Activated T-helper 1 cell treated with anti-CD3 and anti-CD28 coated beads, Interleukin-12 subunit alpha, Interleukin-12 subunit beta, Interleukin-2, Interleukin-4 antibody, amounts not matched to agents 30 ng/mL and 10 ng/mL and 1 ng/mL, durations not matched to agents 14 hours and 24 hours and 36 hours (primary cell): ENCODE data around the gene STKLD1. TPM values are rescaled to one million over a fixed set of nuclear protein-coding genes. Genes with fewer than 3 reads are reported as not detected.

ENCODE experiments used
- DNase-seq: peaks from one replicate; pipeline ENCODE4 v3.0.0; 2021; ENCODE audit warnings: low spot score
- H3K27ac Mint-ChIP-seq: one replicate; pipeline ENCODE4 v1.8.0; 2021; ENCODE audit warnings: mild to moderate bottlenecking, mixed read lengths
- H3K27me3 Mint-ChIP-seq: one replicate; pipeline ENCODE4 v1.8.0; 2022; ENCODE audit warnings: mild to moderate bottlenecking, moderate library complexity, mixed read lengths; ENCODE audit not compliant: insufficient read depth
- H3K36me3 Mint-ChIP-seq: one replicate; pipeline ENCODE4 v1.8.0; 2021; ENCODE audit warnings: low read depth, mixed read lengths
- H3K4me1 Mint-ChIP-seq: one replicate; pipeline ENCODE4 v1.8.0; 2021; ENCODE audit warnings: low read depth, mixed read lengths
- H3K4me3 Mint-ChIP-seq: one replicate; pipeline ENCODE4 v1.8.0; 2021; ENCODE audit warnings: mild to moderate bottlenecking, moderate library complexity, mixed read lengths
- H3K9me3 Mint-ChIP-seq: one replicate; pipeline ENCODE4 v1.8.0; 2021; ENCODE audit warnings: mixed read lengths
- intact Hi-C: fragments of 100-400 bp; cut with micrococcal nuclease; formaldehyde crosslinking; loops from one replicate; pipeline ENCODE4 v1.15.1; 2024
- total RNA-seq: library from RNA; stranded (reverse); gene quantifications from 2 replicates; pipeline ENCODE4 v1.2.3, GENCODE V29; 2022

STKLD1 gene
- total RNA-seq, 1 donor from 2014 or later, result 1.5 TPM

GRCh38 chr9:133454943-133455673, 78.9 kb downstream of the STKLD1 start:
- no peaks in the 10 kb centered on the region for H3K9me3 Mint-ChIP-seq
- H3K27ac Mint-ChIP-seq, result no peak overlapping the region
- intact Hi-C loops, result no loop called here
- no peaks in the 10 kb centered on the region for H3K36me3 Mint-ChIP-seq
- no peak overlapping the region for H3K4me3 Mint-ChIP-seq
- H3K4me1 Mint-ChIP-seq, result no peaks in the 10 kb centered on the region
- peaks cover 1% of the 10 kb centered on the region for H3K27me3 Mint-ChIP-seq
- no peak for DNase-seq

Other genes starting within 250 kb of the STKLD1 start
- gene GBGT1, start 212.5 kb upstream of the STKLD1 start, total RNA-seq, result 8.6 and 9.4 TPM in 2 replicates
- not detected in 2 replicates for gene OBP2B, start 167.1 kb upstream of the STKLD1 start, total RNA-seq
- 0.34 and 0.60 TPM in 2 replicates for gene ABO, start 101.2 kb upstream of the STKLD1 start, total RNA-seq
- gene SURF6, start 40.2 kb upstream of the STKLD1 start, total RNA-seq, result 29.0 and 29.8 TPM in 2 replicates
- gene MED22, start 28.2 kb upstream of the STKLD1 start, total RNA-seq, result 37.9 and 40.5 TPM in 2 replicates
- gene RPL7A, start 28.1 kb upstream of the STKLD1 start, total RNA-seq, result 2,401 and 2,463 TPM in 2 replicates
- gene SURF1, start 19.9 kb upstream of the STKLD1 start, total RNA-seq, result 36.3 and 37.7 TPM in 2 replicates
- gene SURF2, start 19.8 kb upstream of the STKLD1 start, total RNA-seq, result 28.6 and 30.9 TPM in 2 replicates
- 236 and 242 TPM in 2 replicates for gene SURF4, start 306 bp upstream of the STKLD1 start, total RNA-seq
- 42.5 and 43.8 TPM in 2 replicates for gene REXO4, start 41.6 kb downstream of the STKLD1 start, total RNA-seq
- gene ADAMTS13, start 46.0 kb downstream of the STKLD1 start, total RNA-seq, result 1.2 and 1.7 TPM in 2 replicates
- gene CACFD1, start 83.6 kb downstream of the STKLD1 start, total RNA-seq, result 1.0 and 1.1 TPM in 2 replicates
- gene SLC2A6, start 102.7 kb downstream of the STKLD1 start, total RNA-seq, result 4.1 and 4.6 TPM in 2 replicates
- not detected in 2 replicates for gene MYMK, start 148.6 kb downstream of the STKLD1 start, total RNA-seq
- gene ADAMTSL2, start 158.3 kb downstream of the STKLD1 start, total RNA-seq, result not detected in 2 replicates
- not detected in 2 replicates for gene FAM163B, start 233.0 kb downstream of the STKLD1 start, total RNA-seq